ENCODE data around the gene MLPH.

Gene MLPH

GRCh38 chr2:237536083-237536415 lies 49.0 kb downstream of the MLPH start:
- H3K9ac ChIP-seq (ENCODE audit: low read length) = no peak overlapping the region
- no peak overlapping the region for H3K4me3 ChIP-seq (ENCODE audit: insufficient read depth in 1 of 2, low read depth in 1 of 2, low read length in 2 of 2)
- no peak overlapping the region for H2BK5ac ChIP-seq (ENCODE audit: low read depth, low read length, poor library complexity, severe bottlenecking)
- H3K36me3 ChIP-seq (ENCODE audit: control insufficient read depth in 1 of 2, insufficient read depth in 2 of 2, low read depth in 1 of 2, low read length in 2 of 2) = peaks cover 11 to 80% of the 10 kb centered on the region in 2 experiments
- no peak overlapping the region for H2AFZ ChIP-seq (ENCODE audit: low read depth, low read length)
- H2BK15ac ChIP-seq (ENCODE audit: low read depth, poor library complexity, severe bottlenecking) = no peak overlapping the region
- 89% methylated on average over 2 of the region's 5 CpGs for WGBS
- no peak overlapping the region for H3K4me2 ChIP-seq (ENCODE audit: low read length, poor library complexity, severe bottlenecking)
- no peak overlapping the region for H2AK5ac ChIP-seq (ENCODE audit: low read length, severe bottlenecking)
- no peak overlapping the region for H3K4ac ChIP-seq (ENCODE audit: low read depth in 1 of 2, low read length in 2 of 2)
- no peak overlapping the region for H2BK12ac ChIP-seq (ENCODE audit: low read length in 2 of 2)
- H3K27me3 ChIP-seq (ENCODE audit: control insufficient read depth in 1 of 2, insufficient read depth in 1 of 2, low read length in 2 of 2) = no peaks in the 10 kb centered on the region
- no peaks in the 10 kb centered on the region for H3K9me3 ChIP-seq (ENCODE audit: control insufficient read depth, low read length)
- no peak overlapping the region for H3K18ac ChIP-seq (ENCODE audit: low read depth in 1 of 2, low read length in 2 of 2)
- H3K4me1 ChIP-seq (ENCODE audit: control insufficient read depth, insufficient read depth, low read depth, low read length) = peaks cover 4% of the 10 kb centered on the region
- no peak overlapping the region for H3K23ac ChIP-seq (ENCODE audit: low read length in 2 of 2)
- no peak overlapping the region for H4K8ac ChIP-seq (ENCODE audit: low read length)
- peaks cover 30% of the 10 kb centered on the region for H3K79me1 ChIP-seq (replicated peaks; ENCODE audit: low read length, poor library complexity, severe bottlenecking)
- H2BK120ac ChIP-seq (ENCODE audit: low read depth, low read length) = no peak overlapping the region
- no peak overlapping the region for H3K14ac ChIP-seq (ENCODE audit: low read length in 2 of 2)
- H3K27ac ChIP-seq (ENCODE audit: low read length, poor library complexity, severe bottlenecking) = no peak overlapping the region
- DNase-seq = no peak
- H4K91ac ChIP-seq (ENCODE audit: low read length) = no peak overlapping the region

- Histone ChIP-seq H3K27me3 (ENCODE audit: control insufficient read depth in 1 of 2, insufficient read depth in 1 of 2, low read length in 2 of 2) (no peaks in the 10 kb centered on the region), H3K79me1 (replicated peaks; ENCODE audit: low read length, poor library complexity, severe bottlenecking) (peaks cover 33% of the 10 kb centered on the region), H3K18ac (ENCODE audit: low read depth in 1 of 2, low read length in 2 of 2) (no peak overlapping the region), H3K9ac (ENCODE audit: low read length) (no peak overlapping the region), H3K23ac (ENCODE audit: low read length in 2 of 2) (no peak overlapping the region), H3K4me2 (ENCODE audit: low read length, poor library complexity, severe bottlenecking) (no peak overlapping the region), H4K8ac (ENCODE audit: low read length) (no peak overlapping the region), H2BK15ac (ENCODE audit: low read depth, poor library complexity, severe bottlenecking) (no peak overlapping the region), H2BK5ac (ENCODE audit: low read depth, low read length, poor library complexity, severe bottlenecking) (no peak overlapping the region), H2BK120ac (ENCODE audit: low read depth, low read length) (no peak overlapping the region), H3K4ac (ENCODE audit: low read depth in 1 of 2, low read length in 2 of 2) (no peak overlapping the region), H3K4me1 (ENCODE audit: control insufficient read depth, insufficient read depth, low read depth, low read length) (peaks cover 4% of the 10 kb centered on the region), H3K14ac (ENCODE audit: low read length in 2 of 2) (no peak overlapping the region), H3K27ac (ENCODE audit: low read length, poor library complexity, severe bottlenecking) (no peak overlapping the region), H2BK12ac (ENCODE audit: low read length in 2 of 2) (no peak overlapping the region), H4K91ac (ENCODE audit: low read length) (no peak overlapping the region), H2AK5ac (ENCODE audit: low read length, severe bottlenecking) (no peak overlapping the region), H2AFZ (ENCODE audit: low read depth, low read length) (no peak overlapping the region), H3K9me3 (ENCODE audit: control insufficient read depth, low read length) (no peaks in the 10 kb centered on the region), H3K36me3 (ENCODE audit: control insufficient read depth in 1 of 2, insufficient read depth in 2 of 2, low read depth in 1 of 2, low read length in 2 of 2) (peaks cover 11 to 83% of the 10 kb centered on the region in 2 experiments), H3K4me3 (ENCODE audit: insufficient read depth in 1 of 2, low read depth in 1 of 2, low read length in 2 of 2) (no peak overlapping the region)
- DNase-seq = no peak
- WGBS = 95% methylated on average over 9 of the region's 9 CpGs
Measured at GRCh38 chr2:237536617-237537016, 49.6 kb downstream of the MLPH start.

- 83% methylated on average over 29 of the region's 29 CpGs for WGBS
- no peak overlapping the region for H3K4me3 ChIP-seq (ENCODE audit: insufficient read depth in 1 of 2, low read depth in 1 of 2, low read length in 2 of 2)
- no peak overlapping the region for H3K27ac ChIP-seq (ENCODE audit: low read length, poor library complexity, severe bottlenecking)
- no peak overlapping the region for H3K23ac ChIP-seq (ENCODE audit: low read length in 2 of 2)
- H3K4me2 ChIP-seq (ENCODE audit: low read length, poor library complexity, severe bottlenecking) = no peak overlapping the region
- peaks cover 6 to 88% of the 10 kb centered on the region in 2 experiments for H3K36me3 ChIP-seq (ENCODE audit: control insufficient read depth in 1 of 2, insufficient read depth in 2 of 2, low read depth in 1 of 2, low read length in 2 of 2)
- H3K4ac ChIP-seq (ENCODE audit: low read depth in 1 of 2, low read length in 2 of 2) = no peak overlapping the region
- H4K91ac ChIP-seq (ENCODE audit: low read length) = no peak overlapping the region
- H3K18ac ChIP-seq (ENCODE audit: low read depth in 1 of 2, low read length in 2 of 2) = no peak overlapping the region
- no peak overlapping the region for H2BK120ac ChIP-seq (ENCODE audit: low read depth, low read length)
- H3K4me1 ChIP-seq (ENCODE audit: control insufficient read depth, insufficient read depth, low read depth, low read length) = peaks cover 4% of the 10 kb centered on the region
- no peak overlapping the region for H2AK5ac ChIP-seq (ENCODE audit: low read length, severe bottlenecking)
- H2BK5ac ChIP-seq (ENCODE audit: low read depth, low read length, poor library complexity, severe bottlenecking) = no peak overlapping the region
- H3K9ac ChIP-seq (ENCODE audit: low read length) = no peak overlapping the region
- H3K14ac ChIP-seq (ENCODE audit: low read length in 2 of 2) = no peak overlapping the region
- no peak for DNase-seq
- no peak overlapping the region for H2AFZ ChIP-seq (ENCODE audit: low read depth, low read length)
- no peaks in the 10 kb centered on the region for H3K9me3 ChIP-seq (ENCODE audit: control insufficient read depth, low read length)
- peaks cover 32% of the 10 kb centered on the region for H3K79me1 ChIP-seq (replicated peaks; ENCODE audit: low read length, poor library complexity, severe bottlenecking)
- no peak overlapping the region for H4K8ac ChIP-seq (ENCODE audit: low read length)
- H3K27me3 ChIP-seq (ENCODE audit: control insufficient read depth in 1 of 2, insufficient read depth in 1 of 2, low read length in 2 of 2) = no peaks in the 10 kb centered on the region
- no peak overlapping the region for H2BK12ac ChIP-seq (ENCODE audit: low read length in 2 of 2)
- H2BK15ac ChIP-seq (ENCODE audit: low read depth, poor library complexity, severe bottlenecking) = no peak overlapping the region
Measured at GRCh38 chr2:237538001-237538720, 51.1 kb downstream of the MLPH start.

- Histone ChIP-seq H3K23ac (ENCODE audit: low read length in 2 of 2) (no peak overlapping the region), H3K4me3 (ENCODE audit: insufficient read depth in 1 of 2, low read depth in 1 of 2, low read length in 2 of 2) (no peak overlapping the region), H4K91ac (ENCODE audit: low read length) (no peak overlapping the region), H2BK5ac (ENCODE audit: low read depth, low read length, poor library complexity, severe bottlenecking) (no peak overlapping the region), H2BK15ac (ENCODE audit: low read depth, poor library complexity, severe bottlenecking) (peak overlapping the region; percentile 78), H3K14ac (ENCODE audit: low read length in 2 of 2) (no peak overlapping the region), H3K27me3 (ENCODE audit: control insufficient read depth in 1 of 2, insufficient read depth in 1 of 2, low read length in 2 of 2) (no peaks in the 10 kb centered on the region), H3K4me1 (ENCODE audit: control insufficient read depth, insufficient read depth, low read depth, low read length) (peaks cover 4% of the 10 kb centered on the region), H3K9ac (ENCODE audit: low read length) (no peak overlapping the region), H2BK120ac (ENCODE audit: low read depth, low read length) (no peak overlapping the region), H2AFZ (ENCODE audit: low read depth, low read length) (no peak overlapping the region), H3K79me1 (replicated peaks; ENCODE audit: low read length, poor library complexity, severe bottlenecking) (peaks cover 29% of the 10 kb centered on the region), H3K36me3 (ENCODE audit: control insufficient read depth in 1 of 2, insufficient read depth in 2 of 2, low read depth in 1 of 2, low read length in 2 of 2) (peaks cover 6 to 84% of the 10 kb centered on the region in 2 experiments), H4K8ac (ENCODE audit: low read length) (no peak overlapping the region), H3K9me3 (ENCODE audit: control insufficient read depth, low read length) (no peaks in the 10 kb centered on the region), H3K4ac (ENCODE audit: low read depth in 1 of 2, low read length in 2 of 2) (no peak overlapping the region), H3K27ac (ENCODE audit: low read length, poor library complexity, severe bottlenecking) (no peak overlapping the region), H3K4me2 (ENCODE audit: low read length, poor library complexity, severe bottlenecking) (no peak overlapping the region), H2BK12ac (ENCODE audit: low read length in 2 of 2) (no peak overlapping the region), H2AK5ac (ENCODE audit: low read length, severe bottlenecking) (no peak overlapping the region), H3K18ac (ENCODE audit: low read depth in 1 of 2, low read length in 2 of 2) (no peak overlapping the region)
- 93% methylated on average over 18 of the region's 18 CpGs for WGBS
- no peak for DNase-seq
Measured at GRCh38 chr2:237538901-237539300, 51.9 kb downstream of the MLPH start.
